ENCODE results near the gene ARHGAP8.
"Not testable (repeated sequence)": the region's sequence is repeated elsewhere in the genome, so short reads cannot be mapped to it uniquely, and the experiment has no call there.

ARHGAP8 gene

GRCh38 chr22:44840611-44841322, 88.4 kb downstream of the ARHGAP8 start:
- in situ Hi-C loops (cut with MboI; ENCODE audit: low pct_unique_long_range_greater_than_20kb, low sequenced_read_pairs), result no loop called here
- DNase-seq, result no peak

GRCh38 chr22:44842417-44842816, 90.0 kb downstream of the ARHGAP8 start:
- in situ Hi-C loops (cut with MboI; ENCODE audit: low pct_unique_long_range_greater_than_20kb, low sequenced_read_pairs), result no loop called here
- DNase-seq, result no peak

- DNase-seq, result no peak
- in situ Hi-C loops (cut with MboI; ENCODE audit: low pct_unique_long_range_greater_than_20kb, low sequenced_read_pairs), result no loop called here
These were observed 92.8 kb downstream of the ARHGAP8 start for GRCh38 chr22:44845191-44845590.

- in situ Hi-C loops (cut with MboI; ENCODE audit: low pct_unique_long_range_greater_than_20kb, low sequenced_read_pairs), result no loop called here
- no peak for DNase-seq
These were observed 93.7 kb downstream of the ARHGAP8 start for GRCh38 chr22:44845796-44846720.

GRCh38 chr22:44846726-44847275, 94.4 kb downstream of the ARHGAP8 start:
- no peak for DNase-seq
- in situ Hi-C loops (cut with MboI; ENCODE audit: low pct_unique_long_range_greater_than_20kb, low sequenced_read_pairs), result no loop called here

GRCh38 chr22:44847380-44847779, 95.0 kb downstream of the ARHGAP8 start:
- in situ Hi-C loops (cut with MboI; ENCODE audit: low pct_unique_long_range_greater_than_20kb, low sequenced_read_pairs), result no loop called here

GRCh38 chr22:44847892-44848291, 95.5 kb downstream of the ARHGAP8 start:
- in situ Hi-C loops (cut with MboI; ENCODE audit: low pct_unique_long_range_greater_than_20kb, low sequenced_read_pairs), result no loop called here
- no peak for DNase-seq

More at GRCh38 chr22:44847380-44847779, 95.0 kb downstream of the ARHGAP8 start:
- DNase-seq, result no peak

GRCh38 chr22:44848296-44848741, 95.9 kb downstream of the ARHGAP8 start:
- in situ Hi-C loops (cut with MboI; ENCODE audit: low pct_unique_long_range_greater_than_20kb, low sequenced_read_pairs), result no loop called here
- no peak for DNase-seq

GRCh38 chr22:44848791-44849420, 96.5 kb downstream of the ARHGAP8 start:
- DNase-seq, result no peak
- in situ Hi-C loops (cut with MboI; ENCODE audit: low pct_unique_long_range_greater_than_20kb, low sequenced_read_pairs), result no loop called here

GRCh38 chr22:44850946-44851345, 98.6 kb downstream of the ARHGAP8 start:
- in situ Hi-C loops (cut with MboI; ENCODE audit: low pct_unique_long_range_greater_than_20kb, low sequenced_read_pairs), result no loop called here

GRCh38 chr22:44854641-44855040, 102.3 kb downstream of the ARHGAP8 start:
- in situ Hi-C loops (cut with MboI; ENCODE audit: low pct_unique_long_range_greater_than_20kb, low sequenced_read_pairs); DNase-seq: not testable (repeated sequence)

More at GRCh38 chr22:44850946-44851345, 98.6 kb downstream of the ARHGAP8 start:
- DNase-seq, result no peak

GRCh38 chr22:44855855-44856254, 103.5 kb downstream of the ARHGAP8 start:
- in situ Hi-C loops (cut with MboI; ENCODE audit: low pct_unique_long_range_greater_than_20kb, low sequenced_read_pairs), result no loop called here
- no peak for DNase-seq

GRCh38 chr22:44858819-44859218, 106.4 kb downstream of the ARHGAP8 start:
- DNase-seq, result not testable (repeated sequence)

GRCh38 chr22:44859641-44860040, 107.3 kb downstream of the ARHGAP8 start:
- in situ Hi-C loops (cut with MboI; ENCODE audit: low pct_unique_long_range_greater_than_20kb, low sequenced_read_pairs), result no loop called here
- DNase-seq, result no peak

More at GRCh38 chr22:44858819-44859218, 106.4 kb downstream of the ARHGAP8 start:
- in situ Hi-C loops (cut with MboI; ENCODE audit: low pct_unique_long_range_greater_than_20kb, low sequenced_read_pairs), result not testable (repeated sequence)

- no peak for DNase-seq
- in situ Hi-C loops (cut with MboI; ENCODE audit: low pct_unique_long_range_greater_than_20kb, low sequenced_read_pairs), result no loop called here
These were observed 107.9 kb downstream of the ARHGAP8 start for GRCh38 chr22:44860311-44860710.

GRCh38 chr22:44861245-44861644, 108.9 kb downstream of the ARHGAP8 start:
- no peak for DNase-seq
- in situ Hi-C loops (cut with MboI; ENCODE audit: low pct_unique_long_range_greater_than_20kb, low sequenced_read_pairs), result no loop called here

- in situ Hi-C loops (cut with MboI; ENCODE audit: low pct_unique_long_range_greater_than_20kb, low sequenced_read_pairs), result no loop called here
- DNase-seq, result no peak
These were observed 109.9 kb downstream of the ARHGAP8 start for GRCh38 chr22:44862281-44862680.

GRCh38 chr22:44862981-44863860, 110.8 kb downstream of the ARHGAP8 start:
- DNase-seq, result no peak
- in situ Hi-C loops (cut with MboI; ENCODE audit: low pct_unique_long_range_greater_than_20kb, low sequenced_read_pairs), result no loop called here

Measured in KBM-7 (cell line).